ENCODE results near the gene PIWIL4.
"Not testable (repeated sequence)": the region's sequence is repeated elsewhere in the genome, so short reads cannot be mapped to it uniquely, and the experiment has no call there.

PIWIL4 gene

GRCh38 chr11:94586546-94586945, 19.4 kb downstream of the PIWIL4 start:
- no peak for DNase-seq

DNA sequence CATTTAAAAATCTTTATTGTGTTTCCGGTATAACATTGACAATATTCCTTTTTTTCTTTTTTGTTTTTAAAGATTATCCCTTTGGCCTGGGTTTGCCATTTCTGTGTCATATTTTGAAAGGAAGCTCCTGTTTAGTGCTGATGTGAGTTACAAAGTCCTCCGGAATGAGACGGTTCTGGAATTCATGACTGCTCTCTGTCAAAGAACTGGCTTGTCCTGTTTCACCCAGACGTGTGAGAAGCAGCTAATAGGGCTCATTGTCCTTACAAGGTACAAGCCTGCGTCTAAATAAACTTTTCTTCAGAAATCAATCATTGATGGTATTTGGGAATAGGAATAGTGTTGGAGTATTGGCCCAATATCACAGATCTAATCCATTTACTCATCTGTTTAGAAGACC, 19.8 kb downstream of the PIWIL4 start:
- no peak for DNase-seq

DNA sequence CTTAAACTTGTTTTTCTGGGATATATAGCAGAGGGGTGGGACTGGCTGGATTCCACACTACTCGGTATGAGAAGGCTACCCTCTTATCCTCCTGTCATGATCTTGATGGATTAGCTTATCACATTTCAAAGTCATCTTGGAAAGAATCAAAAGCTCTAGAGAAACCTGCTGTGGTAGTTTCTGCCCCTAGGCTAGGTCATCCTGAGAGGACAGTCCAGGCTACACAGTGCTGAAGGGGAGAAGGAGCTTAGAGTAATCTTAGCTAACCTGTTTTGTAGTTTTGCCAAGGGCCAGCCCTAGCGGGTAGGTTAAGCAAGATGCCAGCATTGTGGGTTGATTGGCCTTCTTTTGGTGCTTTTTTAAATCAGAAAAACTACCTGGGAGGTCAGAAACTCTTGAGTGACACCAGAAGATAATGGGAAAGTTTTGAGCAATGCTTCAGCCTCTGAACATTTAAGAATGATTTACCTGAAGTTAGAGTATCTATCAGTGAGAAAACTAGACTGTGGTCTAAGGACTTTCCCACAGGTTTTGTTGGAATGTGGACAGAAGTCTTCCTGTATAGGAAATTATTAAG, 21.3 kb downstream of the PIWIL4 start:
- DNase-seq: no peak

- no peak for DNase-seq
These were observed 23.3 kb downstream of the PIWIL4 start for GRCh38 chr11:94590352-94591041.

GRCh38 chr11:94593030-94593429, 25.9 kb downstream of the PIWIL4 start:
- DNase-seq: no peak

DNA sequence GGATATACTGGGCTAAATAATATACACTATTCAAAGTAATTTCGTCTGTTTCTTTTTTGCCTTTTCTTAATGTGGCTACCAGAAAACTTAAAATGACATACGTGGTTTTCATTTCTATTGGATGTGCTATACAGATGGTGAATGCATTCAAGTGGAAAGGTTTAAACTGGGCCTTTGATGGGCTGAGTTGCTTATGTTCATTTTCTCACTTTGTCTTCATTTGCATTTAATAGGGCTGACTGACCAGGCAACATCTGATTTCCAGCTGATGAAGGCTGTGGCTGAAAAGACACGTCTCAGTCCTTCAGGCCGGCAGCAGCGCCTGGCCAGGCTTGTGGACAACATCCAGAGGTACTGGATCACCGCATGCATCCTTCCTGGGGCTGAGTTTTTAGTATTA, 27.9 kb downstream of the PIWIL4 start:
- no peak for DNase-seq

GRCh38 chr11:94597896-94598295, 30.7 kb downstream of the PIWIL4 start:
- DNase-seq: no peak

DNA sequence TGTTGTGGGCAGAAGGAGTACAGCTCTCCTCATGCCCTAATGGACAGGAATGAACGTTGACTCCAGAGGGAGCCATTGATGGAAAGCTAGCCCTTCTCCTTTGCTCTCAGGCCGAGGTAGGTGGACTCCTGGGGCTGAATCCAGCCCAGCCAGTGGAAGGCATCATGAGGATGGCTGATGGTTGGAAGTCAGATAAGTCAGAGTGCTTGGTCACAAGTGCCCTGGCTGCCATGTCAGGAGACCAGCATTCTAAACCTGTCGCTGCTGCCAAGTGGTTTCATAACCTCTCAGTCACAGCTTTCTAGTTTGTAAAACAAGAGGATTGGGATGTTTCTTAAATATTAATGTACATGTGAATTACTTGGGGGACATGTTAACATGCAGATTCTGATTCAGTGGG, 32.3 kb downstream of the PIWIL4 start:
- DNase-seq: no peak

DNA sequence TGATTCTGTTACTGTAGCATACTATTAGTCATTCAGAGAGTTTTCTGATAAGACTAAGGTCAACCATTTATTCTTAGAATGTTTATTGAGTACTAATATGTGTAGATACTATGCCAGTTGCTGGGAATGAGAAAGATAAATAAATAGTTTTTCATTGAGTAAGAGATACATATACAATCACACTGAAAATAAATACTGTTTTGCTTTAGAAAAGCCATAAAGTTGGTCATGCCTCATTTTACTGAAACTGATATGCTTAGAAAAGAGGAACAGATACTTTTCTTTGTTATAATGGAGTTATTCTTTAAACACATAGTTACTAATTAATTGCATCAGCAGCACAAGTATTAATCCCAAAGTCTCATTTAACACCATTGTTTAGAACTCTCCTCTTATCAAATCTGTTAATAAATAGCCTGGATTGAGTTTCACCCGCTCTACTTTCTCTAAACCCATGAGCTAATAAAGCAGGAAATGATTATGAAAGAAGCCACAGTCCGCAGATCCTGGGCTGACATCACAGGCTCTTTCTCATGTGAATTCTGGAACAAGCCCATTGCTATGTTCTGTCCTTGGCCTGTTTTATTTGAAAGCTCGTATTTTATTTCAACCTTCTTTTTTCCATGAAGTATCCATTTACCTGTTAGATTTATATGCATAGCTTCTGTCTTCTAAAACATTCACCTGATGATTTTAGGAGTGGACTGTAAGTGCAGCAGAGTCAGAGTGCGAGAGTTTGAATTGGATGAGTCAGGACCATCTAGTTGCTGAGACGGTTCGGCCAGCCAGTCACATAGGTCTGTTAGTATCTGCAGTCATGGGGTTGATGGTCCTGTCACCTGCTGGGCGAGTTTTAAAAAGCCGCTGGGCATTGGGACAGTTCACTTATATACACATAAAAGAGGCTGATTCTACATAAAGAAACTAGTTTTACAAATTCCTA, 35.5 kb downstream of the PIWIL4 start:
- peak; percentile 50 for DNase-seq

GRCh38 chr11:94603587-94603986, 36.4 kb downstream of the PIWIL4 start:
- DNase-seq: no peak

DNA sequence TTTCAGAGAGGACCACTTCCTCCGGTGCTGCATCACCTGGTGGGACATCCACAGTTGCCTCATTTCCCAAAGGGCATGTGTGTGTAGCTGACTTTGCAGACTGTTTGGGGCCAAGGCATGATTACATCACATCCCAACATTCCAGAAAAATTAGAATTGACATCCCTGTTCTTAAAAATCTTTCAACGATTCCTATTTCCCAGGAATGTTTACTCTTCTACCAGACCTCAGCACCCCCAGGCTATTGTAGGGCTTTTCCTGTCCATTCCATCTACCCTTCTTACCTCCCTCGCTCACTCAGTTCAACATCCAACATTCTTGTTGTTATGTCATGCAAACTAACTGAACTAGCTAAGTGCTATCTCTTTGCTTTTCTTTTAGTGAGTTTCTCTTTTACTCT, 37.3 kb downstream of the PIWIL4 start:
- DNase-seq: no peak

GRCh38 chr11:94613120-94613519, 46.0 kb downstream of the PIWIL4 start:
- DNase-seq: no peak

DNA sequence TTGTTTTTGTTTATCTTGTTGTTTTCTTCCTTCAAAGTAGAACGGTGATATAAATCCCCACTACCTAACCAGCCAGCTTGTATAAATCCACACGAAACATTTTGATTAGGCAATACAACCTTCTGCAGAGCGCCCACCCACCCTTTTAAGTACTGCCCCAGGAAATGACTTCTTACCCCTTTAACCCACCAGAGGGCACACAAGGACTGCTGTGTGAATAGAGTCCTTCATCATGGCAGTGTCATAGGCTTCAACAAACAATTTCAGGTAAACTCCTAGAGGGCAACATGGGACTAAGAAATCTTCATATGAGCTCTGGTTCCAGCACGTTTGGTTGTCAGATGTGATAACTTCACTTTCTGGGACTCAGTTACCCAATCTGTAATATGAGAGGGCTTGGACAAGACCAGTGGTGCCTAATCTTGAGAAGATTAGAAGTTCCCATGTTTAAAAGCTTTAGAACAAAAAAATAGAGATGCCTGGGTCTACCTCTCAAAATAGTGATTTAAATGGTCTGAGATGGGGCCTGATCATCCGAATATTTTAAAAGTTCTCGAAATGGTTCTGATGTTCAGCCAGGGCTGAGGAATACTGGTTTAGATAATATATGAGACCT, 56.1 kb downstream of the PIWIL4 start:
- peak; percentile 41 for DNase-seq

- DNase-seq: not testable (repeated sequence)
These were observed 58.3 kb downstream of the PIWIL4 start for GRCh38 chr11:94625422-94625821.

- not testable (repeated sequence) for DNase-seq
These were observed 59.9 kb downstream of the PIWIL4 start for GRCh38 chr11:94627003-94627560.

DNA sequence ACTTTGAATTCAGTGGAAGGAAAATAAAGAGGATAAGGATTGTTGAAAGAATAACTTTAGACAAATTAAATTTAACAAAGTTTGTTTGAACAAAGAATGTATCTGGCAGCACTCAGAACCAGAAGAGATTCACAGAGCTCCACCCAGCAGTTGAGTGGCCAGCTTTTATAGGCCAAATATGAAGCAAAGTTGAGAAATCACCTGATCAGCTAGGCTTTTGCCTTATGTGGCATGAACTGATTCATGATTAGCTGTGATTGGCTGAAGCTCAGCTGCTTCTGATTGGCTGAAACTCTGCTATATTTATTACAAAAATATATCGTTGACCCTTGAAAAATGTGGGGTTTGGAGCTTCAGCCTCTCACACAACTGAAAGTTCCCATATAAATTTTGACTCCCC, 62.6 kb downstream of the PIWIL4 start:
- DNase-seq: no peak

DNA sequence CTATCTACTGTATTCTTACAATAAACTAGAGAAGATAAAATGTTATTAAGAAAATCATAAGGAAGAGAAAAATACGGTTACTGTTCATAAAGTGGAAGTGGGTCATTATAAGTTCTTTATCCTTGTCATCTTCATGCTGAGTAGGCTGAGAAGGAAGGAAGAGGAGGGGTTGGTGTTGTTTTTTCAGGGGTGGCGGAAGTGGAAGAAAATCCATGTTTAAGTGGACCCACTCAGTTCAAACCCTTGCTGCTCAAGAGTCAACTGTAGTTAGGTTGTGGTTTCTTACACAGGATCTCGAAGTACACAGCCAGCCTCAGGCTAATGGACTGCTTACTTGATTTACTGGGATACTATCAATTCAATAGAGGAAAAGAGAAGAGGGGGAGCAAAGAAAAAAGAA, 63.1 kb downstream of the PIWIL4 start:
- no peak for DNase-seq

GRCh38 chr11:94632356-94632755, 65.2 kb downstream of the PIWIL4 start:
- no peak for DNase-seq

- no peak for DNase-seq
These were observed 67.9 kb downstream of the PIWIL4 start for GRCh38 chr11:94635072-94635471.

DNA sequence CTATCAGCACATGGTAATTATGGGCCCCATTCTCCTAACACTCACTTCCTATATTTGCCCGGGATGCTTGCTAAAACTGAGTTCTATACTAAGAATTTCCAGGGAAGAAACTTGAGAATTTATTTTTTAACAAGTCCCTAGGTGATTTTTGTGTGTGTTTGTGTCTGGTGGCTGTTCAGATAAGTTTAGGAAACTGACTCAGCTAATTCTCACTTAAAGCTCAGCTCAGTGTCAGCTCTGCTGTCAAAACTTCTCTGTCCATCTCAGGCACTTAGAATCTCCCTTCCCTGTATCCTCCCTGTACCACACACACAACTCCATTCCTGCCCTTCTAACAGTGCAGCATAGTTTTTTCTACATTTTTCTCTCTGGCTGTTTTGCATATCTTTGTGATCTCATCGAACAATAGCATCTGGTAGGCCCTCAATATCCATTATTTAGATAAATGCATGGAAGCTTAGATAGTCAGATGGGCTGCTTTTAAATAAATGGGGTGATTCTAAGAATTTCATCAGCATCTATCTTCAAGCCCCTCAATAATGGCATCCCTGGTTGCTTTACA, 69.3 kb downstream of the PIWIL4 start:
- DNase-seq: no peak

GRCh38 chr11:94638301-94638901, 71.2 kb downstream of the PIWIL4 start:
- no peak for DNase-seq

- no peak for DNase-seq
These were observed 71.8 kb downstream of the PIWIL4 start for GRCh38 chr11:94638902-94639373.

Data from CD4-positive, alpha-beta T cell treated with Interleukin-15 for 1 hour (primary cell).